Tibial nerve (tissue), 3 donors: ENCODE results near the gene BCAS3.

Source experiments
- CTCF ChIP-seq, 5 experiments: fragments of 200-600 bp in 3 of 5; fragments of 450-650 bp in 2 of 5; sonication (generic) in 3 of 5; IDR thresholded peaks; one replicate each; pipeline ENCODE4 v1.5.1; 2016 to 2019; ENCODE audit warnings: antibody characterized with exemption in 5 of 5, mild to moderate bottlenecking in 3 of 5, moderate library complexity in 2 of 5
- POLR2A ChIP-seq, 2 donors: fragments of 450-650 bp; IDR thresholded peaks; one replicate each; pipeline ENCODE4 v1.6.1; 2017; ENCODE audit warnings: antibody characterized with exemption in 2 of 2, mild to moderate bottlenecking in 2 of 2, moderate library complexity in 2 of 2

- TF ChIP-seq CTCF (IDR thresholded peaks at IDR 0.05) (no peak), POLR2A (IDR thresholded peaks at IDR 0.05) (no peak)
Observed at GRCh38 chr17:60646701-60647100, 30.9 kb upstream of the BCAS3 start.
